Body of pancreas (tissue), 4 donors: Measurements from ENCODE around the gene S100A14. TPM values are rescaled to one million over a fixed set of nuclear protein-coding genes. Genes with fewer than 3 reads are reported as not detected.

Source experiments
- ATAC-seq: fragments of 150-250 bp; one replicate; pipeline ENCODE4 v1.9.1; 2016
- DNase-seq, 4 donors: peaks; one replicate each; pipeline ENCODE4 v3.0.0-alpha.2; 2019
- H3K27ac ChIP-seq, 4 donors: fragments of 200-600 bp; sonication (generic); 1 replicate in 3 of 4; 2 replicates in 1 of 4; pipeline versions ENCODE4 v1.5.1 to v1.6.1; 2016 to 2019; ENCODE audit warnings: mild to moderate bottlenecking in 1 of 4, mixed read lengths in 1 of 4, moderate library complexity in 1 of 4
- H3K27me3 ChIP-seq, 2 donors: fragments of 200-600 bp; sonication (generic); one replicate each; pipeline ENCODE4 v1.6.0; 2016; ENCODE audit warnings: mild to moderate bottlenecking in 1 of 2
- H3K36me3 ChIP-seq, 2 donors: fragments of 200-600 bp; sonication (generic); replicated peaks in 1 of 2; 2 replicates each; pipeline ENCODE4 v1.5.1; 2016; ENCODE audit warnings: low read depth in 2 of 2; ENCODE audit not compliant: insufficient read depth in 1 of 2
- H3K4me1 ChIP-seq: fragments of 200-600 bp; sonication (generic); one replicate; pipeline ENCODE4 v1.6.0; 2016
- H3K4me3 ChIP-seq, 2 donors: fragments of 200-600 bp; sonication (generic); 1 replicate in 1 of 2; 2 replicates in 1 of 2; pipeline ENCODE4 v1.5.1; 2016 to 2019
- H3K9me3 ChIP-seq, 3 donors: fragments of 200-600 bp; sonication (generic); 1 replicate in 2 of 3; 2 replicates in 1 of 3; pipeline ENCODE4 v1.5.1; 2016
- CTCF ChIP-seq, 7 experiments: fragments of 450-650 bp in 4 of 7; fragments of 200-600 bp in 3 of 7; sonication (generic) in 3 of 7; IDR thresholded peaks; one replicate each; pipeline ENCODE4 v1.5.1; 2016 to 2019; ENCODE audit warnings: antibody characterized with exemption in 7 of 7
- POLR2A ChIP-seq, 3 donors: fragments of 450-650 bp; IDR thresholded peaks; one replicate each; pipeline ENCODE4 v1.6.1; 2016; ENCODE audit warnings: antibody characterized with exemption in 3 of 3, mild to moderate bottlenecking in 2 of 3
- WGBS, 2 donors: methylation state at CpG; one replicate each; pipeline ENCODE4 v1.1.5; 2017; 5-methylcytosine and 5-hydroxymethylcytosine counted together
- intact Hi-C: fragments of 100-400 bp; cut with DNase I; formaldehyde crosslinking; loops from one replicate; pipeline ENCODE4 v1.15.1; 2023
- total RNA-seq, 2 donors: library from RNA; depleted of rRNA; stranded (reverse); fragments of >200 nt; gene quantifications; one replicate each; pipeline ENCODE4 v1.1.0, GENCODE V29; 2016

The S100A14 gene
- total RNA-seq, 2 donors from 2014 or later: 12.2 to 30.4 TPM

- Histone ChIP-seq H3K4me3 (no peak overlapping the region), H3K27ac (peak overlapping the region; percentile 6 to 100 (median 58)), H3K4me1 (peaks cover 82% of the 10 kb centered on the region), H3K36me3 (peaks cover 9 to 28% of the 10 kb centered on the region in 2 donors), H3K27me3 (no peaks in the 10 kb centered on the region), H3K9me3 (no peaks in the 10 kb centered on the region)
- TF ChIP-seq POLR2A (IDR thresholded peaks at IDR 0.05) (no peak), CTCF (IDR thresholded peaks at IDR 0.05) (no peak)
- intact Hi-C loops: no loop called here
- no peak for ATAC-seq
- 25 to 29% methylated on average over 6 of the region's 6 CpGs for WGBS, 2 donors
- peak in 1 of 4 donors; percentile 35 for DNase-seq
Observed at GRCh38 chr1:153638261-153638660, 22.1 kb upstream of the S100A14 start.

- Histone ChIP-seq H3K4me1 (peaks cover 69% of the 10 kb centered on the region), H3K4me3 (no peak overlapping the region), H3K27ac (peak overlapping the region in 3 of 4 donors; percentile 99 to 100 (median 100)), H3K9me3 (no peaks in the 10 kb centered on the region), H3K36me3 (peaks cover 9 to 14% of the 10 kb centered on the region in 2 donors), H3K27me3 (no peaks in the 10 kb centered on the region)
- no peak for DNase-seq
- ATAC-seq: no peak
- TF ChIP-seq POLR2A (IDR thresholded peaks at IDR 0.05): no peak
- no peak for TF ChIP-seq CTCF (IDR thresholded peaks at IDR 0.05)
- intact Hi-C loops: no loop called here
- 86 to 89% methylated on average over 9 of the region's 9 CpGs for WGBS, 2 donors
Observed at GRCh38 chr1:153636312-153636711, 20.2 kb upstream of the S100A14 start.

GRCh38 chr1:153635872-153636271, 19.7 kb upstream of the S100A14 start:
- WGBS, 2 donors: 56 to 80% methylated on average over 7 of the region's 7 CpGs
- TF ChIP-seq CTCF (IDR thresholded peaks at IDR 0.05) (no peak), POLR2A (IDR thresholded peaks at IDR 0.05) (no peak)
- Histone ChIP-seq H3K27me3 (no peaks in the 10 kb centered on the region), H3K4me1 (peaks cover 65% of the 10 kb centered on the region), H3K4me3 (peak overlapping the region in 1 of 2 donors; percentile 42), H3K36me3 (peaks cover 9 to 14% of the 10 kb centered on the region in 2 donors), H3K27ac (peak overlapping the region in 3 of 4 donors; percentile 99 to 100 (median 100)), H3K9me3 (no peaks in the 10 kb centered on the region)
- DNase-seq (no peak), ATAC-seq (no peak)
- intact Hi-C loops: no loop called here

- peak; percentile 96 for ATAC-seq
- peak; percentile 98 to 99 (median 99) for DNase-seq
- Histone ChIP-seq H3K4me3 (peak within 1 kb of the TSS; percentile 42 to 99), H3K27me3 (no peaks in the 10 kb centered on the region), H3K27ac (peak within 1 kb of the TSS; percentile 99 to 100 (median 100)), H3K9me3 (no peaks in the 10 kb centered on the region), H3K4me1 (peaks cover 46% of the 10 kb centered on the region), H3K36me3 (peaks cover 0 to under 1% of the 10 kb centered on the region in 2 donors)
- intact Hi-C loops: no loop called here
- peak in 2 of 7 experiments; percentile 13 to 18 for TF ChIP-seq CTCF (IDR thresholded peaks at IDR 0.05)
- peak; percentile 75 to 93 (median 93) for TF ChIP-seq POLR2A (IDR thresholded peaks at IDR 0.05)
- 1 to 9% methylated on average over 29 to 63 of the region's 65 CpGs for WGBS, 2 donors
Observed at GRCh38 chr1:153633754-153634665, 17.9 kb upstream of the S100A14 start, which contains the start of gene CHTOP. CHTOP (plus strand) TSS chr1:153634066; CDS start chr1:153636589, 2,523 bp downstream.
